GM18507 (cell line): Measurements from ENCODE around the gene ESRRG.

Experiments used
- DNase-seq: peaks from one replicate; pipeline ENCODE4 v3.0.0; 2011; ENCODE audit warnings: low read depth; ENCODE audit not compliant: insufficient read length; ENCODE audit errors: extremely low spot score
- FAIRE-seq: peaks from 2 replicates; lab custom pipeline; 2011; peaks lifted over from hg19 to GRCh38; lab: Jason Lieb, UNC

ESRRG gene

GRCh38 chr1:216723274-216723780, at the start of gene ESRRG:
Gene ESRRG, minus strand, starts transcription at chr1:216723429. Its CDS starts 130 bp downstream, at chr1:216723299.
- no peak for DNase-seq

DNA sequence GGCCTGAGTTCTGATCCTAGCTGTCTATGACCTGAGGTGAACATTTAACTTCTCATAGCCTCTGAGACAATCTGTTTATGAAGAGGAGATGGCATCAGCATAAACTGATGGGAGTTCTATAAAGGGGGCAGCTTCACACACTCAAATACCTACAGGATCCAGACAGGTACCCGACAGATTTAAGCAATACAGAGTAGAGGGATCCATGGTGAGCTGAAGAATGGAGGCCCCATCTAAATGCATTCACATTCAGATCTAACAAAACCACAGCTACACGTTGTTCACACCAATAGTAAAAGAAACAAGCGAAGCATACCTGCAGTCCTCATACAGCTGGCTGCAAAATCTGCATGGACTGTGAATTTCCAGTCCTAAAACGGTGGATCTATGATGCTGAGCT, 48.7 kb upstream of the ESRRG start:
- FAIRE-seq (no peak), DNase-seq (no peak)

More at GRCh38 chr1:216723274-216723780, at the start of gene ESRRG:
- no peak for FAIRE-seq

- FAIRE-seq (no peak), DNase-seq (no peak)
Observed at GRCh38 chr1:216766633-216767327, 43.6 kb upstream of the ESRRG start.

- FAIRE-seq: no peak
- DNase-seq: no peak
Observed at GRCh38 chr1:216765346-216766300, 42.4 kb upstream of the ESRRG start.

DNA sequence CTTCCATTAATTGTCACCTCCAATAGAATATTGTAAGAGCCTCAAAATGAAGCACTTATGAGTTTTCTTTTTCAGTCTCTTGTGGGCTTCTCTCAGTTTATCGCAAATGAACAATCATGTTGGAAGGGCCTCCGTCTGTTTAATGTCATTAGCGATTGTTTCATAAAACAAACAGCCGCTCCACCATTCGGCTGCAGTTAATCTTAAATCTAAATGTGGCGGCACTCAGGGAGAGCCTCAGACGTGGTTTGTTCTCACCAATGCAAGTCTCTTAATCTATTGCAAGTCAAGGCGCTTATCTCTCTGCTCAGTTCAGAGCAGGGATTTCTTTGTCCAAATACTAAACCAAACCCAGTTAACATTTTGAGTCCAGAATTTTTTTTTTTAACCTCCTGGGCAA, 34.9 kb upstream of the ESRRG start:
- FAIRE-seq (no peak), DNase-seq (no peak)

GRCh38 chr1:216757110-216757509, 33.9 kb upstream of the ESRRG start:
- DNase-seq (no peak), FAIRE-seq (no peak)

DNA sequence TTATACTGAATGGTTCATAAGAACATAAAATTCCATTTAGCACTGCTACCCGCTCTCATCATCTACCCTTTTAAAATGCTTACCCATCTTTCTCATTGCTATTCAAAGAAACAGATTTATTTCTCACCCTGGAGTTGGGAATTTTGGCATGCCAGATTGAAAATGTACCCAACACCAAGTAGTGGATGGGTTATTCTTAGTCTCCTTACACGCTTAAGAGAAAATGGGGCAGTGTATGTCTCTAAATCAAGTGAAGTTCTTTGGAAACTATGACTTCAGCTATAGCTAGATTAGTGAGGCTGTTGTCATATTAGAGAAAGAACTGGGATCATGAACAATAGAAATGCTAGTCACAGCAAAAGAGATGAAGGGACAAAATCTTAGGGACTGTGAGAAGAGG, 27.7 kb upstream of the ESRRG start:
- no peak for DNase-seq
- no peak for FAIRE-seq

DNA sequence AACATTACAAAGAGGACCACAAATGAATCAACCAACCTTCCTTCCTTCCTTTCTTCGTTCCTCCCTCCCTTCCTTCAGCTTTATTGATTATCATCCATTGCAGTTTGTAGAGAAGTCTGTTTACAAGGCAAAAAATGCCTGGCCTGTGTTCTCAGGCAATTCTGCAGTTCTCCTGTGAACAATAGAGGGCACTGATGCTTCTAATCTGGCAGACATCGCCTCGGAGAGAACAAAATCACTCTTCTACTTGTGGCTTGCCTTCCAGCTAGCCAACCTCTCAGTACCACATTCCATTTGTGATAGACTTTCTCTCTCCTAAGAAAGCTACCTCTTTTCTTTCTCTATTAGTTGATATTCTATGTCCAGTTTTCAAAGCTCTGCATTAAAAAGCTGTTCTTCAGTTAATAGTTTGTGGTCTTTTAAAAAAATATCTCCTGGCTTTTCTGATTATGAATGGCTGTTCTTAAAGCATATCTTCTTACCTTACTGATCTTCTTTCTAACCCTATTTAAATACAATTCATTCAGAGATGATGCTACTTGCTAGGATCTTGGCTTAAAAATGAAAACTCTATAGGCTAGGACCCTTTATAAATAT, 26.9 kb upstream of the ESRRG start:
- DNase-seq: no peak
- FAIRE-seq: no peak

- DNase-seq: no peak
Observed at GRCh38 chr1:216749232-216749631, 26.0 kb upstream of the ESRRG start.

DNA sequence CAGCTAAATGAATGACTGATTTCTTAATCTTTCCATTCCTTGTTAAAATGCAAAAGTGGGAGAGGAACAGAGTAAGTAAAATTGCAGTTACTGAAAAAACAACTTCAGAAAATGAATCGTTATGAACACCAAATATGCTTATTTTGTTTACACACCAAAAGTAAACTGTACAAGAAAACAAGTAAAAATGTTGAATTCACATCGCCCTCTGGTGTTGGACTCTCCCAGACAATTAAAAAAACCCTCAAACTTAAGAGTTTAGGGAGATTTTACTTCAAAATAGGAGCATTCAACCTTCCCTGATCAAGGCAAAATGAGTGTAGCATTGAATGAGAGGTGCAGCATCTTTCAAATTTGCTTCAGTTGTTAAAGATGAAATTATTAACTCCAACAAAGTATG, 19.4 kb upstream of the ESRRG start:
- DNase-seq: no peak
- no peak for FAIRE-seq

More at GRCh38 chr1:216749232-216749631, 26.0 kb upstream of the ESRRG start:
- no peak for FAIRE-seq

GRCh38 chr1:216740331-216740730, 17.1 kb upstream of the ESRRG start:
- DNase-seq (no peak), FAIRE-seq (no peak)

DNA sequence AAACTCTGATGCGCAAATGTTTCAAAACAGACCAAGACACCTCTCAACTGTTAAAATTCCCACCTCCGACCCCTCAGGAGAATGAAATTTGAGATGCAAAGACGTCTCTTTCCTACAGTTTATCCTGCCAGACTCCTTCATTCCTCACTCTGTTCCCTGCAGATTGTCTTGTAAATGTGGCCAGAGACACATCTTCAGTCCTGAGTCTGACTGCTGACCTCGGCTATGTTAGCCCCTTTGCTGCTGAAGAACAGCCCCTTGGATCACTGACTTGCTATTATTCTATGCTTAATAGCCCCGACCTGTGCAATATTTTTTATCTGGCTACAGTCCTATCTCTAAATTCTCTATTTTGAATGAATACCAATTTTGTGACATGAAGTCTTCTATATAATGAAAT, 16.6 kb upstream of the ESRRG start:
- DNase-seq: no peak
- FAIRE-seq: no peak

GRCh38 chr1:216732121-216732520, 8.9 kb upstream of the ESRRG start:
- no peak for FAIRE-seq
- DNase-seq: no peak

- DNase-seq (no peak), FAIRE-seq (no peak)
Observed at GRCh38 chr1:216731562-216731961, 8.3 kb upstream of the ESRRG start.

DNA sequence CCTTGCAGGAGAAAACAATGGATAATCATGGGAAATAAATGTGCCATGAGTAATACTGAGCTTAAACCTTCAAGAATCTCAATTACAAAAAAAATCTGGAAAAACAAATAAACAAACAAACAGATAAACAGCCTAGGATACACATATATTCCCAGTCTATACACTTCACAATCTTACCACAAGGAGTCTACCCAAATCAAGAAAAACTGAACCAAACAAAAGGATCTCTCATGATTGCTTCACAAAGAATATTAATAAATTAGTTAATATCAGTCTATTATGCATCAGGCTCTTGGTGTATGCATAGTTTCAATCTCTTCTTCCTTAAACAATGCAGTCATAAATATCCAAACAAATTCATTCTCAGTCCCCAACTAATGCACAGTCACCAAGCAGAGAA, 3.2 kb upstream of the ESRRG start:
- FAIRE-seq (no peak), DNase-seq (no peak)

- DNase-seq: no peak
- FAIRE-seq: no peak
Observed at GRCh38 chr1:216722821-216723220, 408 bp downstream of the ESRRG start.

DNA sequence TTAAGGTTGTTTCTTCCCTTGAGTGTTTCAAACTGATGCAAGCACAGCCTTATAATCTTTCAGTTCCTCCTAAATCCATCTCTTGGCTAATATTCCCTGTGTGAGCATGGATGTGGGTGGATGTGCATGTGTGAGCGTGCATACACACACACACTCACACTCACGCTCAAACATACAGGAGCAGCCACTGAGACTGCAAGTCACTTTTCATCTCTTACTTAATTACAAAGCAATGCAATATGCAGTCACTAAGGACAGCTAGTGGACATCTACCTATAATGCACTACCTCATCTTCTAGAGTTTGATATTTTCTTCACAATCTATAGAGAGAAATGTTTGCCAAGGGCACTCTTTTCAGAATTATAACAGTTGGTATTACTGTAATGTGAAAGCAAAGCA, 1.4 kb downstream of the ESRRG start:
- DNase-seq: no peak
- FAIRE-seq: no peak

GRCh38 chr1:216721062-216721461, 2.2 kb downstream of the ESRRG start:
- DNase-seq (no peak), FAIRE-seq (no peak)

- FAIRE-seq (no peak), DNase-seq (no peak)
Observed at GRCh38 chr1:216711712-216712111, 11.5 kb downstream of the ESRRG start.
